HepG2 (cell line): ENCODE data around the gene NDOR1. TPM values are rescaled to one million over a fixed set of nuclear protein-coding genes. Genes with fewer than 3 reads are reported as not detected.

Source experiments
- EHMT2 ChIP-seq: fragments of 200-600 bp; sonication (generic); IDR thresholded peaks from 2 replicates; pipeline ENCODE4 v1.7.0; 2017; ENCODE audit warnings: antibody characterized with exemption, low read depth, low read length, borderline replicate concordance
- HMGXB4 ChIP-seq, 2 experiments: sonication (generic) in 1 of 2; formaldehyde crosslinking in 1 of 2; IDR thresholded peaks; 2 replicates each; pipeline versions ENCODE4 v1.4.0 to v1.6.1; 2018 to 2020; ENCODE audit warnings: missing genetic modification reagents in 2 of 2, borderline replicate concordance in 1 of 2, low read depth in 1 of 2, mild to moderate bottlenecking in 1 of 2, missing biosample characterization in 1 of 2
- MEF2D ChIP-seq: sonication (generic); formaldehyde crosslinking; IDR thresholded peaks from 2 replicates; pipeline ENCODE4 v1.5.1; 2020; ENCODE audit warnings: mild to moderate bottlenecking, missing genetic modification reagents
- MEIS1 ChIP-seq: sonication (generic); formaldehyde crosslinking; IDR thresholded peaks from 2 replicates; pipeline ENCODE4 v1.9.0; 2021; ENCODE audit warnings: mild to moderate bottlenecking, missing genetic modification reagents, moderate library complexity, borderline replicate concordance
- MTA1 ChIP-seq: sonication (generic); formaldehyde crosslinking; IDR thresholded peaks from 2 replicates; pipeline ENCODE4 v1.4.0; 2020; ENCODE audit warnings: missing genetic modification reagents, mild to moderate bottlenecking, borderline replicate concordance
- MXD4 ChIP-seq: IDR thresholded peaks from 2 replicates; pipeline ENCODE4 v1.6.1; 2016; ENCODE audit warnings: mild to moderate bottlenecking, missing biosample characterization, missing genetic modification reagents
- NCOA1 ChIP-seq: sonication (generic); formaldehyde crosslinking; IDR thresholded peaks from 2 replicates; pipeline ENCODE4 v1.9.0; 2021; ENCODE audit warnings: missing genetic modification reagents
- NR2F6 ChIP-seq, 2 experiments: IDR thresholded peaks; 2 replicates each; pipeline ENCODE4 v1.6.1; 2016; ENCODE audit warnings: antibody characterized with exemption in 1 of 2, mild to moderate bottlenecking in 1 of 2
- PHF21A ChIP-seq: sonication (generic); formaldehyde crosslinking; IDR thresholded peaks from 2 replicates; pipeline ENCODE4 v1.5.0; 2020; ENCODE audit warnings: mild to moderate bottlenecking, missing genetic modification reagents
- SOX5 ChIP-seq: IDR thresholded peaks from 2 replicates; pipeline ENCODE4 v1.6.1; 2016; ENCODE audit warnings: borderline replicate concordance
- SRSF9 ChIP-seq: fragments of 200-400 bp; formaldehyde crosslinking; IDR thresholded peaks from 2 replicates; pipeline ENCODE4 v1.6.1; 2018; ENCODE audit warnings: borderline replicate concordance, mild to moderate bottlenecking, low read depth, low read length; ENCODE audit not compliant: insufficient read depth, poor library complexity, severe bottlenecking
- SRY ChIP-seq: sonication (generic); formaldehyde crosslinking; IDR thresholded peaks from 2 replicates; pipeline ENCODE4 v1.8.0; 2022; ENCODE audit warnings: mild to moderate bottlenecking, missing genetic modification reagents
- ZFP62 ChIP-seq: sonication (generic); formaldehyde crosslinking; IDR thresholded peaks from 2 replicates; pipeline ENCODE4 v1.4.0; 2020; ENCODE audit warnings: missing genetic modification reagents
- ZNF224 ChIP-seq: sonication (generic); formaldehyde crosslinking; IDR thresholded peaks from 2 replicates; pipeline ENCODE4 v1.5.0; 2020; ENCODE audit warnings: mild to moderate bottlenecking, missing genetic modification reagents
- ZNF646 ChIP-seq: sonication (generic); formaldehyde crosslinking; IDR thresholded peaks from 2 replicates; pipeline ENCODE4 v1.9.0; 2021; ENCODE audit warnings: mild to moderate bottlenecking, missing genetic modification reagents
- polyA plus RNA-seq, 8 experiments: library from polyadenylated mRNA; depleted of rRNA in 3 of 8; stranded (reverse) in 7 of 8; unstranded in 1 of 8; fragments of >200 nt; fragmentation: Illumina TruSeq in 4 of 8; extraction: Trizol in 4 of 8; gene quantifications; 2 replicates each; pipeline versions ENCODE4 v1.2.1 to v1.2.3, GENCODE V29; 2011 to 2016; ENCODE audit warnings: low read depth in 4 of 8, missing spikeins in 1 of 8, mixed read lengths in 1 of 8; ENCODE audit not compliant: insufficient read depth in 1 of 8
- total RNA-seq, 5 experiments: library from RNA; depleted of rRNA; stranded (reverse); fragments of >200 nt; fragmentation: Illumina TruSeq; extraction: Trizol; gene quantifications; 2 replicates each; pipeline ENCODE4 v1.2.3, GENCODE V29; 2016; ENCODE audit warnings: low read depth in 1 of 5

The NDOR1 gene
- total and polyA plus RNA-seq, 2 of the 13 experiments (the other 11 are each of a cell fraction or from before 2014, with no cell fraction given) = 3.6 to 8.7 TPM

GRCh38 chr9:137242269-137243203 lies 37.0 kb downstream of the NDOR1 start (continued):
- TF ChIP-seq HMGXB4 (CRISPR knock-in tag; IDR thresholded peaks at IDR 0.05; ENCODE audit: borderline replicate concordance in 1 of 2, low read depth in 1 of 2) (0 out of 4 replicates have a peak, but pooled peaks of 1 of the 2 experiments have one; percentile 5), MTA1 (CRISPR knock-in tag) (0 out of 2 replicates have a peak, but pooled peaks have one; percentile 9), MXD4 (CRISPR knock-in tag) (no peak), MEF2D (CRISPR knock-in tag) (0 out of 2 replicates have a peak, but pooled peaks have one; percentile 25), ZNF224 (0 out of 2 replicates have a peak, but pooled peaks have one; percentile 61), EHMT2 (no peak), NR2F6 (IDR thresholded peaks at IDR 0.05) (0 out of 2 replicates have a peak, but pooled peaks have one; percentile 5), NR2F6 (CRISPR knock-in tag; IDR thresholded peaks at IDR 0.05) (no peak), SRSF9 (no peak), SOX5 (CRISPR knock-in tag) (no peak), SRY (0 out of 2 replicates have a peak, but pooled peaks have one; percentile 36), ZFP62 (CRISPR knock-in tag) (no peak), NCOA1 (CRISPR knock-in tag) (0 out of 2 replicates have a peak, but pooled peaks have one; percentile 58), ZNF646 (no peak), MEIS1 (CRISPR knock-in tag) (0 out of 2 replicates have a peak, but pooled peaks have one; percentile 12), PHF21A (CRISPR knock-in tag) (peak; percentile 40; the same call in 1 of the 2 replicates)
